Nephron (organoid): ENCODE measurements around the gene LRRC26.
"Not testable (repeated sequence)": the region's sequence is repeated elsewhere in the genome, so short reads cannot be mapped to it uniquely, and the experiment has no call there.

Experiments
- H3K27ac Mint-ChIP-seq, 3 experiments: 2 replicates each; pipeline ENCODE4 v1.8.0; 2020; ENCODE audit warnings: mixed read lengths in 3 of 3, mild to moderate bottlenecking in 2 of 3, moderate library complexity in 1 of 3
- H3K27me3 Mint-ChIP-seq: 2 replicates; pipeline ENCODE4 v1.8.0; 2021; ENCODE audit warnings: low read depth, mild to moderate bottlenecking, moderate library complexity, mixed read lengths
- H3K36me3 Mint-ChIP-seq: 2 replicates; pipeline ENCODE4 v1.8.0; 2020; ENCODE audit warnings: low read depth, mixed read lengths
- H3K4me1 Mint-ChIP-seq: 2 replicates; pipeline ENCODE4 v1.8.0; 2020; ENCODE audit warnings: mixed read lengths
- H3K4me3 Mint-ChIP-seq, 3 experiments: 2 replicates each; pipeline ENCODE4 v1.8.0; 2020; ENCODE audit warnings: mild to moderate bottlenecking in 3 of 3, mixed read lengths in 3 of 3, moderate library complexity in 2 of 3
- H3K9me3 Mint-ChIP-seq: 2 replicates; pipeline ENCODE4 v1.8.0; 2020; ENCODE audit warnings: mixed read lengths
- TF ChIP-seq, protein P1 (sequence below), 3 experiments: fragments of 200-600 bp; sonication (generic); IDR thresholded peaks; one replicate each; pipeline ENCODE4 v1.5.0; 2021; ENCODE audit warnings: antibody characterized with exemption in 3 of 3; ENCODE audit not compliant: unreplicated experiment in 3 of 3

LRRC26 gene

DNA sequence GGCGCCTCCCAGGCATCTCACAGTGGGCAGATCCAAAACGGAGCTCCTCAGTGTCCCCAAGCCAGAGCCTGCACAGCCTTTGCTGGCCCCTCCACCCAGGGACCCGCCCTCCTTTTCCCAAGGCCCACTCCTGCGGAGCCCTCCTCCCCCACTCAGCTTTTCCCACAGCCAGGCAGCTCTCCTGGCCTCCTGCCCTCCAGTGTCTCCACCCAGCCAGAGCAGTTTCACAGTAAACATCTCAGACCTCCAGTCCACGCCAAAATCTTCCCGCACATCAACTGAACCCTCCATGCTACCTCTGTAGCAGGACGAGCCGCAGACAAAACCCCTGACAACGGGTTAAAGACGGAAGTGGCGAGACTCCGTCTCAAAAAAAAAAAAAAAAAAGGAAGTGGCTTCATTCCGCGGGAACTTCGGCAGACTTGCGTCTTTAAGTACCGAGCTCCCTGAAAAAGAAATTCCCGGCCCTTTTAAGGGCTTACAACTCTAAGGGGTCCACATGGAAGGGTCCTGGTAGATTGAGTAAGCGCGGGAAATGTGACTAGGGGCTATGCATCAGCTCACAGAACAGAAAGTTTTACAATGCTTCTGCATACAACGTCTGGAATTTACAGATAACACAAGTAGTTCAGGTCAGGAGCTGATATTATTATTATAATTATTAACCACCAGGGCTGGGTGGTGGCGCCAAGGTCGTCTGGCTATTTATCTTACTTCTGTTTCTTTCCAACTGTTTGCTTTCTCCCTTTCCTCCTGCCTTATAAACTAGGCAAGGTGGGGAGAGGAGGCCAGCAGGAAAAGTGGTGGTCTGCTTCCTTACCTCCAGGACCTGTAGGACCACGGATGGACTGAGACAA, 42.3 kb downstream of the LRRC26 start:
- Mint-ChIP-seq H3K4me1 (peaks cover 23% of the 10 kb centered on the region), H3K27me3 (peaks cover 12% of the 10 kb centered on the region), H3K36me3 (no peaks in the 10 kb centered on the region), H3K27ac (peak overlapping the region; percentile 78 to 91 (median 90)), H3K9me3 (no peaks in the 10 kb centered on the region), H3K4me3 (peak overlapping the region; percentile 86 to 89 (median 89))
- TF ChIP-seq, protein P1, sequence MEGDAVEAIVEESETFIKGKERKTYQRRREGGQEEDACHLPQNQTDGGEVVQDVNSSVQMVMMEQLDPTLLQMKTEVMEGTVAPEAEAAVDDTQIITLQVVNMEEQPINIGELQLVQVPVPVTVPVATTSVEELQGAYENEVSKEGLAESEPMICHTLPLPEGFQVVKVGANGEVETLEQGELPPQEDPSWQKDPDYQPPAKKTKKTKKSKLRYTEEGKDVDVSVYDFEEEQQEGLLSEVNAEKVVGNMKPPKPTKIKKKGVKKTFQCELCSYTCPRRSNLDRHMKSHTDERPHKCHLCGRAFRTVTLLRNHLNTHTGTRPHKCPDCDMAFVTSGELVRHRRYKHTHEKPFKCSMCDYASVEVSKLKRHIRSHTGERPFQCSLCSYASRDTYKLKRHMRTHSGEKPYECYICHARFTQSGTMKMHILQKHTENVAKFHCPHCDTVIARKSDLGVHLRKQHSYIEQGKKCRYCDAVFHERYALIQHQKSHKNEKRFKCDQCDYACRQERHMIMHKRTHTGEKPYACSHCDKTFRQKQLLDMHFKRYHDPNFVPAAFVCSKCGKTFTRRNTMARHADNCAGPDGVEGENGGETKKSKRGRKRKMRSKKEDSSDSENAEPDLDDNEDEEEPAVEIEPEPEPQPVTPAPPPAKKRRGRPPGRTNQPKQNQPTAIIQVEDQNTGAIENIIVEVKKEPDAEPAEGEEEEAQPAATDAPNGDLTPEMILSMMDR (IDR thresholded peaks at IDR 0.05; ENCODE audit: unreplicated experiment in 3 of 3), result no peak

DNA sequence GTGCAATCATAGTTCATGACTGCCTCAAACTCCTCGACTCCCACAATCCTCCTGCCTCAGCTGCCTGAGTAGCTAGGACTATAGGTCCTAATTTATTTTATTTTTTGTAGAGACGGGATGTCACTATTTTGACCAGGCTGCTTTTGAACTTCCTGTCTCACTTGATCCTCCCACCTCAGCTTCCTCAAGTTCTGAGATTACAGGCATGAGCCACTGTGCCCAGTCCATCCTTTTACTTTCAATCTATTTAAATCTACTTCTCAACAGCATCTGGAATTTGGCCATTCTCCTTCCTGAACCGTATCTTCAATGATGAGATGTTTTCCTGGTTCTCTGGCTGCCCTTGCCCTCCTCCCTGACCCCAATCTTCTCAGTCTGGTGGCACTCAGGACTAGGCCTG, 43.1 kb downstream of the LRRC26 start:
- Mint-ChIP-seq H3K4me3 (peak overlapping the region in 2 of 3 experiments; percentile 62 to 89), H3K27me3 (peaks cover 9% of the 10 kb centered on the region), H3K9me3 (no peaks in the 10 kb centered on the region), H3K4me1 (peaks cover 23% of the 10 kb centered on the region), H3K27ac (peak overlapping the region in 1 of 3 experiments; percentile 4), H3K36me3 (no peaks in the 10 kb centered on the region)
- TF ChIP-seq, protein P1 (IDR thresholded peaks at IDR 0.05; ENCODE audit: unreplicated experiment in 3 of 3), result no peak

DNA sequence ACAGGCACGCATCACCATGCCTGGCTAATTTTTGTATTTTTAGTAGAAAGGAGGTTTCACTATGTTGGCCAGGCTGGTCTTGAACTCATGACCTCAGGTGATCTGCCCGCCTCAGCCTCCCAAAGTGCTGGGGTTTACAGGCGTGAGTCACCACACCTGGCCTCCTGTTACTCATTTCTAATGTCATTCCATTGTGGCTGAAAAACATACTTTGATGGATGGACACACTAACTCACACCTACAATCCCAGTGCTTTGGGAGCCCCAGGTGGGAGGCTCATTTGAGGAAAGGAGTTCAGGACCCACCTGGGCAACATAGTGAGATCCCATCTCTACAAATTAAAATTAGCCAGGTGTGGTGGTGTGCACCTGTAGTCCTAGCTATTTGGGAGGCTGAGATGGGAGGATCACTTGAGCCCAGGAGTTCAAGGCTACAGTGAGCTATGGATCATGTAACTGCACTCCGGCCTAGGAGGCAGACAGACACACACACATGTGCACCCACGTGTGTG, 45.8 kb downstream of the LRRC26 start:
- not testable (repeated sequence) for H3K36me3 Mint-ChIP-seq, H3K4me3 Mint-ChIP-seq, H3K9me3 Mint-ChIP-seq, H3K27me3 Mint-ChIP-seq, H3K27ac Mint-ChIP-seq
- H3K4me1 Mint-ChIP-seq, result peaks cover 23% of the 10 kb centered on the region

DNA sequence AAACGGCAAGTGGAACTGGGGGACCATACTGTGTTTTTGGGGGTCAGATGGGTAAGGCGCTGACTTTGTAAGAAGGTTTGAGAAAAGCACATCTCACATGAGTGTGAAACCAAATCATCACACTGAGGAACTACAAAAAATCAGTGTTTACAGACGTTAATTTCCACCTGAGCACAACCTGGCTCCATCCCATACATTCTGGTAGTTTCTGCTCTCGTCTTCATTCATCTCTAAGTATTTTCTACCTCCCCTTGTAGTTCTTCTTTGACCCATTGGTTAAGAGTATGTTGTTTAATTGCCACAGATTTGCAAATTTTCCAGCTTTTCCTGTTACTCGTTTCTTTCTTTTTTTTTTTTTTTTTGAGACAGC, 46.4 kb downstream of the LRRC26 start:
- Mint-ChIP-seq H3K9me3 (no peaks in the 10 kb centered on the region), H3K4me3 (no peak overlapping the region), H3K36me3 (no peaks in the 10 kb centered on the region)

DNA sequence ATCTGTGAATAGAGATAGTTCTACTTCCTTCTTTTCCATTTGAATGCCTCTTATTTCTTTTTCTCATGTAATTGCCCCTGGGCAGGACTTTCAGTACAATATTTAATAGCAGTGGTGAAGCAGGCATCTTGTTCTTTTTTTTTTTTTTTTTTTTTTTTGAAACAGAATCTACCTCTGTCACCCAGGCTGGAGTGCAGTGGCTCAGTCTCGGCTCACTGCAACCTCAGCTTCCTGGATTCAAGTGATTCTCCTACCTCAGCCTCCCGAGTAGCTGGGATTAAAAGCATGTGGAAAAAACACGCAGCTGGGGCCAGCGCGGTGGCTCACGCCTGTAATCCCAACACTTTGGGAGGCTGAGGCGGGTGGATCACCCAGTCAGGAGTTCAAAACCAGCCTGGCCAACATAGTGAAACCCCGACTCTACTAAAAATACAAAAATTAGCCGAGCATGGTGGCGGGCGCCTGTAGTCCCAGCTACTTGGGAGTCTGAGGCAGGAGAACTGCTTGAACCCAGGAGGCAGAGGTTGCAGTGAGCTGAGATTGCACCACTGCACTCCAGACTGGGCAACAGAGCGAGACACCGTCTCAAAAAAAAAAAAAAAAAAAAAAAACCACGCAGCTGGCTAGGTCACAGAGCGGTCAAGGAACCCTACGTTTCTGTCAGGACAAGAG, 46.9 kb downstream of the LRRC26 start:
- not testable (repeated sequence) for H3K4me3 Mint-ChIP-seq, H3K27me3 Mint-ChIP-seq, H3K27ac Mint-ChIP-seq, H3K36me3 Mint-ChIP-seq, H3K9me3 Mint-ChIP-seq
- peaks cover 12% of the 10 kb centered on the region for H3K4me1 Mint-ChIP-seq

More for the DNA sequence above, 46.4 kb downstream of the LRRC26 start:
- peaks cover 18% of the 10 kb centered on the region for H3K4me1 Mint-ChIP-seq
- no peak overlapping the region for H3K27ac Mint-ChIP-seq
- TF ChIP-seq, protein P1 (IDR thresholded peaks at IDR 0.05; ENCODE audit: unreplicated experiment in 3 of 3), result no peak
- H3K27me3 Mint-ChIP-seq, result no peaks in the 10 kb centered on the region

DNA sequence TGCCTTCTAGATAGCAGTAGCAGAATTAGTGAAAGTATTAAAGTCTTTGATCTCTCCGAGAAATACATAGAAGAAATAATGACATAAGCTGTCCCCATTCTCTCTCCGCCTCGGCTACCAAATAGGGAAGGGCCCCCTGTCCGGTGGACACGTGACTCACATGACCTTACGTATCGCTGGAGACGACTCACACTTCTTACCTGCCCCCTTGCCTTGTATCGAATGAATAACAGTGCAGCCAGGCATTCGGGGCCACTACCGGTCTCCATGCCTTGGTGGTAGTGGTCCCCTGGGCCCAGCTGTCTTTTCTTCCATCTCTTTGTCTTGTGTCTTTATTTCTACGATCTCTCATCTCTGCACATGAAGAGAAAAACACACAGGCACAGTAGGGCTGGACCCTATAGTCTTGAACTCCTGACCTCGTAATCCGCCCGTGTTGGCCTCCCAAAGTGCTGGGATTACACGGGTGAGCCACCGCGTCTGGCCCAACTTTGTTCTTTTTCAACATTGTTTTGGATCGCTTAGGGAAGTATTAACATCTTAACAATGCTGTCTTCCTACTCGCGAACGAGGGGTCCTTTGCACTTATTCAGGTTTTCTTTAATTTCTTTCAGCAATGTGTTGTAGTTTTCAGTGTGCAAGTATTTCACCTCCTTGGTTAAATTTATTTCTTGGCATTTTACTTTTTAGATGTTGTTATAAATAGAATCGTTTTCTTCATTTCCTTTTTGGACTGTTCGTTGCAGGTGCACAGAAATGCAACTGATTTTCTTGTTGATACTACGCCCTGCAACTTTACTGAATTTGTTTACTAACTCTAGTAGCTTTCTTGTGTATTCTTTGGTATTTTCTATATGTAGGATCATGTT, 47.7 kb downstream of the LRRC26 start:
- H3K27ac Mint-ChIP-seq, H3K4me3 Mint-ChIP-seq, H3K4me1 Mint-ChIP-seq, H3K36me3 Mint-ChIP-seq, H3K9me3 Mint-ChIP-seq, H3K27me3 Mint-ChIP-seq: not testable (repeated sequence)
